CD4-positive, alpha-beta T cell (primary cell): ENCODE measurements around the gene SPR. TPM values are rescaled to one million over a fixed set of nuclear protein-coding genes. Genes with fewer than 3 reads are reported as not detected.
"Not testable (repeated sequence)": the region's sequence is repeated elsewhere in the genome, so short reads cannot be mapped to it uniquely, and the experiment has no call there.

ENCODE experiments used
- ATAC-seq: fragments of 200-7000 bp; cut with Tn5 transposase; one replicate; pipeline ENCODE4 v1.10.0; 2022; ENCODE audit warnings: mild to moderate bottlenecking; ENCODE audit not compliant: poor library complexity
- CTCF ChIA-PET: fragments of 350-600 bp; sonication (Branson Sonifier 250); formaldehyde crosslinking; loops from one replicate; lab custom pipeline; 2021; ENCODE audit warnings: antibody characterized with exemption, inconsistent platforms; lab: Charles Lee
- POLR2A ChIA-PET: fragments of 350-600 bp; sonication (Branson Sonifier 250); formaldehyde crosslinking; loops from one replicate; lab custom pipeline; 2021; ENCODE audit warnings: antibody characterized with exemption, inconsistent platforms; lab: Charles Lee
- DNase-seq, 14 experiments: peaks; one replicate each; pipeline ENCODE4 v3.0.0-alpha.2; 2013 to 2020; ENCODE audit warnings: mixed read lengths in 2 of 14
- H3K27ac ChIP-seq, 2 donors: one replicate each; pipeline versions ENCODE4 v1.5.1 to v1.7.0; 2013; ENCODE audit warnings: low read length in 2 of 2, low read depth in 1 of 2, mild to moderate bottlenecking in 1 of 2
- H3K27me3 ChIP-seq, 2 experiments: 1 replicate in 1 of 2; 2 replicates in 1 of 2; pipeline versions ENCODE4 v1.6.1 to v1.7.0; 2013; ENCODE audit warnings: low read length in 2 of 2, control low read depth in 1 of 2, mild to moderate bottlenecking in 1 of 2, moderate library complexity in 1 of 2; ENCODE audit not compliant: insufficient read depth in 2 of 2, control insufficient read depth in 1 of 2
- H3K36me3 ChIP-seq: one replicate; pipeline ENCODE4 v1.6.1; 2013; ENCODE audit warnings: low read length, control low read depth; ENCODE audit not compliant: insufficient read depth
- H3K4me1 ChIP-seq: one replicate; pipeline ENCODE4 v1.6.1; 2013; ENCODE audit warnings: low read length, control low read depth; ENCODE audit not compliant: insufficient read depth
- H3K4me3 ChIP-seq: one replicate; pipeline ENCODE4 v1.5.1; 2013; ENCODE audit warnings: mild to moderate bottlenecking, low read length, moderate library complexity
- H3K9me3 ChIP-seq, 2 experiments: 1 replicate in 1 of 2; 2 replicates in 1 of 2; pipeline versions ENCODE4 v1.6.1 to v1.7.0; 2013; ENCODE audit warnings: low read length in 2 of 2, mild to moderate bottlenecking in 2 of 2, control low read depth in 1 of 2, moderate library complexity in 1 of 2; ENCODE audit not compliant: control insufficient read depth in 1 of 2, insufficient read depth in 1 of 2
- H3K27ac Mint-ChIP-seq: one replicate; pipeline ENCODE4 v1.8.0; 2020; ENCODE audit warnings: mixed read lengths
- H3K27me3 Mint-ChIP-seq: one replicate; pipeline ENCODE4 v1.8.0; 2021; ENCODE audit warnings: mixed read lengths
- H3K36me3 Mint-ChIP-seq: one replicate; pipeline ENCODE4 v1.8.0; 2021; ENCODE audit warnings: low read depth, mixed read lengths
- H3K4me1 Mint-ChIP-seq: one replicate; pipeline ENCODE4 v1.8.0; 2021; ENCODE audit warnings: low read depth, mixed read lengths
- H3K4me3 Mint-ChIP-seq: one replicate; pipeline ENCODE4 v1.8.0; 2020; ENCODE audit warnings: mild to moderate bottlenecking, mixed read lengths
- H3K9me3 Mint-ChIP-seq: one replicate; pipeline ENCODE4 v1.8.0; 2020; ENCODE audit warnings: mixed read lengths
- CTCF ChIP-seq: fragments of 200-600 bp; IDR thresholded peaks from one replicate; pipeline ENCODE4 v1.8.0; 2022; ENCODE audit warnings: antibody characterized with exemption, mild to moderate bottlenecking
- intact Hi-C, 2 experiments: fragments of 100-400 bp; cut with DNase I in 1 of 2; cut with micrococcal nuclease in 1 of 2; formaldehyde crosslinking; loops; one replicate each; pipeline versions ENCODE4 v1.15.1 to v1.9.0; 2023 to 2025; cut with DNase I, micrococcal nuclease
- total RNA-seq, 174 experiments: library from RNA in 2 of 174; stranded (reverse) in 2 of 174; gene quantifications; one replicate each; pipeline ENCODE4 v1.2.3 and lab custom pipeline; 2021 to 2026

Gene SPR
- total RNA-seq, 2 experiments from 2014 or later, result not detected

- no peak for TF ChIP-seq CTCF
- DNase-seq, result no peak
- Histone ChIP-seq H3K4me1 (no peaks in the 10 kb centered on the region), H3K27ac (no peak overlapping the region), H3K9me3 (no peaks in the 10 kb centered on the region), H3K4me3 (no peak overlapping the region), H3K27me3 (peaks cover 9 to 47% of the 10 kb centered on the region in 2 experiments), H3K36me3 (no peaks in the 10 kb centered on the region)
- H3K27me3 Mint-ChIP-seq, result peaks cover 75% of the 10 kb centered on the region
- H3K27ac Mint-ChIP-seq, result no peak overlapping the region
- intact Hi-C loops, result no loop called here
- H3K9me3 Mint-ChIP-seq, result no peaks in the 10 kb centered on the region
- ChIA-PET CTCF (no interaction called here), POLR2A (no interaction called here)
- no peaks in the 10 kb centered on the region for H3K4me1 Mint-ChIP-seq
- no peaks in the 10 kb centered on the region for H3K36me3 Mint-ChIP-seq
- ATAC-seq, result no peak
- H3K4me3 Mint-ChIP-seq, result no peak overlapping the region
Measured at GRCh38 chr2:72901426-72901825, 14.2 kb downstream of the SPR start.

DNA sequence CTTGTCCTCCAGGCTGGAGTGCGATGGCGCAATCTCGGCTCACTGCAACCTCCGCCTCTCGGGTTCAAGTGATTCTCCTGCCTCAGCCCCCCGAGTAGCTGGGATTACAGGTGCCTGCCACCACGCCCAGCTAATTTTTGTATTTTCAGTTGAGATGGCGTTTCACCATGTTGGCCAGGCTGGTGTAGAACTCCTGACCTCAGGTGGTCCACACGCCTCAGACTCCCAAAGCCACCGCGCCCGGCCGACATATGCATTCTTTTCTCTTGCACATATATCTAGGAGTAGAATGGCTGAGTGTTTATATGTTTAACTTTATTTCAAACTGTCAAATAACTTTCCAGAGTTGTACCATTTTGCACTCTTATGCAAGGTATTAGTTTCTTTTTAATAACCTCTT, 20.2 kb downstream of the SPR start:
- H3K4me3 ChIP-seq, H3K27ac ChIP-seq, H3K4me3 Mint-ChIP-seq, intact Hi-C loops, H3K36me3 ChIP-seq, H3K27ac Mint-ChIP-seq, CTCF ChIA-PET, DNase-seq, H3K4me1 ChIP-seq, ATAC-seq, H3K9me3 ChIP-seq, POLR2A ChIA-PET, H3K36me3 Mint-ChIP-seq, H3K9me3 Mint-ChIP-seq, H3K4me1 Mint-ChIP-seq: not testable (repeated sequence)
- H3K27me3 ChIP-seq, result peaks cover 35 to 78% of the 10 kb centered on the region in 2 experiments
- H3K27me3 Mint-ChIP-seq, result peaks cover 79% of the 10 kb centered on the region

GRCh38 chr2:72908741-72909140, 21.5 kb downstream of the SPR start:
- no peaks in the 10 kb centered on the region for H3K4me1 Mint-ChIP-seq
- Histone ChIP-seq H3K4me1 (no peaks in the 10 kb centered on the region), H3K27me3 (peaks cover 41 to 80% of the 10 kb centered on the region in 2 experiments), H3K4me3 (no peak overlapping the region), H3K9me3 (no peaks in the 10 kb centered on the region), H3K36me3 (no peaks in the 10 kb centered on the region), H3K27ac (no peak overlapping the region)
- ATAC-seq, result no peak
- no peak for DNase-seq
- TF ChIP-seq CTCF, result no peak
- no peak overlapping the region for H3K4me3 Mint-ChIP-seq
- CTCF ChIA-PET, result interaction anchor here (0.5 kb wide), 1 partner anchor 49 kb away, joined by 4 read pairs; no protein-coding TSS in a partner anchor
- no peaks in the 10 kb centered on the region for H3K36me3 Mint-ChIP-seq
- H3K27me3 Mint-ChIP-seq, result peaks cover 77% of the 10 kb centered on the region
- H3K27ac Mint-ChIP-seq, result no peak overlapping the region
- H3K9me3 Mint-ChIP-seq, result no peaks in the 10 kb centered on the region
- intact Hi-C loops, result no loop called here
- POLR2A ChIA-PET, result no interaction called here

DNA sequence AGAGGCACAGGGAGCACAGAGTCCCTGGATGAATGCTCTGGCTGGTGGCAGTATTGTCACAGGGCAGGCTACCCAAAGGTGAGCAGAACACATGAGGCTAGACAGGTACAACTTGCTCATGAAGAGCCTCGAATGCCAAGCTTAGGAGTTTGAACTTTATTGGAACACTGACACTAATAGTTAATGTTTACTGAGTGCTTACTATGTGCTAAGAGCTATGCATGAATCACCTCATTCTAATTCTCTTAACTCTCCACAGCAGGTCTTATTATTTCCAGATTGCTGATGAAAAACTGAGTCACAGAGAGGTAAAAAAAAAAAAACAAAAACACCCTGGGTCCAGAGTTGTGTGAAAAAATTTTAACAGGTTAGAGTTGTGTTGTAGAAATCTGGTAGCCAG, 24.0 kb downstream of the SPR start:
- Mint-ChIP-seq H3K27ac (no peak overlapping the region), H3K36me3 (no peaks in the 10 kb centered on the region), H3K4me3 (no peak overlapping the region), H3K4me1 (peaks cover 14% of the 10 kb centered on the region), H3K9me3 (no peaks in the 10 kb centered on the region), H3K27me3 (peaks cover 84% of the 10 kb centered on the region)
- Histone ChIP-seq H3K27ac (no peak overlapping the region), H3K36me3 (no peaks in the 10 kb centered on the region), H3K4me1 (peaks cover 20% of the 10 kb centered on the region), H3K4me3 (no peak overlapping the region), H3K9me3 (peaks cover 0 to 10% of the 10 kb centered on the region in 2 experiments), H3K27me3 (peaks cover 62 to 93% of the 10 kb centered on the region in 2 experiments)
- CTCF ChIA-PET, result no interaction called here
- no peak for ATAC-seq
- no peak for DNase-seq
- intact Hi-C loops, result no loop called here
- POLR2A ChIA-PET, result no interaction called here
- TF ChIP-seq CTCF, result no peak
